HepG2 (cell line): ENCODE results near the gene TH. TPM values are rescaled to one million over a fixed set of nuclear protein-coding genes. Genes with fewer than 3 reads are reported as not detected.
A peak's percentile ranks its signal among the peaks of the same experiment; 100 is the strongest.

Experiments
- DPF2 ChIP-seq: sonication (generic); formaldehyde crosslinking; IDR thresholded peaks from 2 replicates; pipeline ENCODE4 v1.4.0; 2020; ENCODE audit warnings: mild to moderate bottlenecking, low read depth, missing genetic modification reagents, borderline replicate concordance
- ELF3 ChIP-seq: IDR thresholded peaks from 2 replicates; pipeline ENCODE4 v1.6.1; 2016; ENCODE audit warnings: missing genetic modification reagents, missing compliant biosample characterization
- GATAD2A ChIP-seq: IDR thresholded peaks from 2 replicates; pipeline ENCODE4 v1.6.1; 2016
- GFI1 ChIP-seq: sonication (generic); formaldehyde crosslinking; IDR thresholded peaks from 2 replicates; pipeline ENCODE4 v1.5.0; 2020; ENCODE audit warnings: missing genetic modification reagents, mild to moderate bottlenecking, borderline replicate concordance
- HNRNPL ChIP-seq: fragments of 200-400 bp; formaldehyde crosslinking; IDR thresholded peaks from 2 replicates; pipeline ENCODE4 v1.6.1; 2017; ENCODE audit warnings: mild to moderate bottlenecking, low read depth, low read length
- KLF9 ChIP-seq: IDR thresholded peaks from 2 replicates; pipeline ENCODE4 v1.6.1; 2016; ENCODE audit warnings: low read depth
- NBN ChIP-seq: fragments of 450-650 bp; conservative IDR thresholded peaks from 2 replicates; pipeline ENCODE4 v1.6.1; 2017
- NR2C2 ChIP-seq: sonication (generic); formaldehyde crosslinking; IDR thresholded peaks from 2 replicates; pipeline ENCODE4 v1.4.0; 2020; ENCODE audit warnings: missing genetic modification reagents, mild to moderate bottlenecking, moderate library complexity, borderline replicate concordance
- RELA ChIP-seq: sonication (generic); formaldehyde crosslinking; IDR thresholded peaks from 2 replicates; pipeline ENCODE4 v1.4.0; 2020; ENCODE audit warnings: missing genetic modification reagents
- SP2 ChIP-seq: sonication (generic); formaldehyde crosslinking; IDR thresholded peaks from 2 replicates; pipeline ENCODE4 v1.5.1; 2020; ENCODE audit warnings: mild to moderate bottlenecking, missing genetic modification reagents
- STAG1 ChIP-seq: sonication (generic); formaldehyde crosslinking; IDR thresholded peaks from 2 replicates; pipeline ENCODE4 v1.4.0; 2020; ENCODE audit warnings: missing genetic modification reagents
- STAT6 ChIP-seq: sonication (generic); formaldehyde crosslinking; IDR thresholded peaks from 2 replicates; pipeline ENCODE4 v1.4.0; 2020; ENCODE audit warnings: missing genetic modification reagents, mild to moderate bottlenecking, borderline replicate concordance
- ZFP41 ChIP-seq: sonication (generic); formaldehyde crosslinking; IDR thresholded peaks from 2 replicates; pipeline ENCODE4 v1.4.0; 2020; ENCODE audit warnings: mild to moderate bottlenecking, missing genetic modification reagents, borderline replicate concordance
- ZNF263 ChIP-seq: sonication (generic); formaldehyde crosslinking; IDR thresholded peaks from 2 replicates; pipeline ENCODE4 v1.4.0; 2020; ENCODE audit warnings: missing genetic modification reagents
- ZNF644 ChIP-seq: IDR thresholded peaks from 2 replicates; pipeline ENCODE4 v1.6.1; 2016; ENCODE audit warnings: low read depth
- ZNF766 ChIP-seq: sonication (generic); formaldehyde crosslinking; IDR thresholded peaks from 2 replicates; pipeline ENCODE4 v1.5.0; 2020; ENCODE audit warnings: missing genetic modification reagents, borderline replicate concordance
- ZNF788 ChIP-seq: sonication (generic); formaldehyde crosslinking; IDR thresholded peaks from 2 replicates; pipeline ENCODE4 v1.5.0; 2020; ENCODE audit warnings: mild to moderate bottlenecking, missing genetic modification reagents, borderline replicate concordance
- polyA plus RNA-seq, 8 experiments: library from polyadenylated mRNA; depleted of rRNA in 3 of 8; stranded (reverse) in 7 of 8; unstranded in 1 of 8; fragments of >200 nt; fragmentation: Illumina TruSeq in 4 of 8; extraction: Trizol in 4 of 8; gene quantifications; 2 replicates each; pipeline versions ENCODE4 v1.2.1 to v1.2.3, GENCODE V29; 2011 to 2016; ENCODE audit warnings: low read depth in 4 of 8, missing spikeins in 1 of 8, mixed read lengths in 1 of 8; ENCODE audit not compliant: insufficient read depth in 1 of 8
- total RNA-seq, 5 experiments: library from RNA; depleted of rRNA; stranded (reverse); fragments of >200 nt; fragmentation: Illumina TruSeq; extraction: Trizol; gene quantifications; 2 replicates each; pipeline ENCODE4 v1.2.3, GENCODE V29; 2016; ENCODE audit warnings: low read depth in 1 of 5
- TF ChIP-seq, protein P1 (sequence below): sonication (generic); formaldehyde crosslinking; IDR thresholded peaks from 2 replicates; pipeline ENCODE4 v1.4.0; 2020; ENCODE audit warnings: missing genetic modification reagents, borderline replicate concordance
- TF ChIP-seq, protein P2 (sequence below): sonication (generic); formaldehyde crosslinking; IDR thresholded peaks from 2 replicates; pipeline ENCODE4 v1.4.0; 2020; ENCODE audit warnings: missing genetic modification reagents, mild to moderate bottlenecking, borderline replicate concordance
- TF ChIP-seq, protein P3 (sequence below): sonication (generic); formaldehyde crosslinking; IDR thresholded peaks from 2 replicates; pipeline ENCODE4 v1.5.1; 2020; ENCODE audit warnings: mild to moderate bottlenecking, missing genetic modification reagents, borderline replicate concordance

The TH gene
- total and polyA plus RNA-seq, 2 of the 13 experiments (the other 11 are each of a cell fraction or from before 2014, with no cell fraction given) = 0.36 TPM; not detected in 1

DNA sequence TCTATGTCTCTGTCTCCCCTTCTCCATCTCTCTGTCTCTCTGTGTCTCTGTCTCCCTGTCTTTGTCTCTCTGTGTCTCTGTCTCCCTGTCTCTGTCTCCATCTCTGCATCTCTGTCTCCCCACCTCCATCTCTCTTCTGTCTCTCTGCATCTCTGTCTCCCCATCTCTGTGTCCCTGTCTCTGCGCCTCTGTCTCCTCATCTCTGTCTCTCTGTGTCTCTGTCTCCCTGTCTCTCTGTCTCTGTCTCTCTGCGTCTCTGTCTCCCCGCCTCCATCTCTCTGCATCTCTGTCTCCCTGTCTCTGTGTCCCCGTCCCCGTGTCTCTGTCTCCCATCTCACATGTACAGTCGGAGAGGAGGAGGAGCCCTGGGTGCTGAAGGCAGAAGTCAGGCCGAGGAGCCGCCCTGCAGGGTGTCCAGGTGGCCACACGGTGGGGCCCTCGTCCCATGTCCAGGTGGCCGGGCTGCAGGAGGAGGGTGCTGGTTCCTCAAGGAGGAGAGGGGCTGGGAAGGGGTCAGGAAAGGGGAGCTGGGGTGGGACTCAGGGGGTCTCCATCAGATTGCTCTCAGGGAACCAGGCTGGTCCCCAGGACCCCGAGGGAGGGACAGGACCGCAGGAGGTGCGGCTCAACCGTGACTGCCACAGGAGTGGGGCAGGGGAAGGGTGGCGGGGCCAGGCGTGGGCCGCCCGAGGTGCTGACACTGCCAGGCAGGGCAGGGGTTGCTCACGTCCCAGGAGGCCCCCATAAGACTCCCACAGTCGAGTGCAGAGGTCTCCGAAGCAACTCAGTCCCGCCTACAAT lies 25.6 kb upstream of the TH start (continued):
- TF ChIP-seq, protein P1, sequence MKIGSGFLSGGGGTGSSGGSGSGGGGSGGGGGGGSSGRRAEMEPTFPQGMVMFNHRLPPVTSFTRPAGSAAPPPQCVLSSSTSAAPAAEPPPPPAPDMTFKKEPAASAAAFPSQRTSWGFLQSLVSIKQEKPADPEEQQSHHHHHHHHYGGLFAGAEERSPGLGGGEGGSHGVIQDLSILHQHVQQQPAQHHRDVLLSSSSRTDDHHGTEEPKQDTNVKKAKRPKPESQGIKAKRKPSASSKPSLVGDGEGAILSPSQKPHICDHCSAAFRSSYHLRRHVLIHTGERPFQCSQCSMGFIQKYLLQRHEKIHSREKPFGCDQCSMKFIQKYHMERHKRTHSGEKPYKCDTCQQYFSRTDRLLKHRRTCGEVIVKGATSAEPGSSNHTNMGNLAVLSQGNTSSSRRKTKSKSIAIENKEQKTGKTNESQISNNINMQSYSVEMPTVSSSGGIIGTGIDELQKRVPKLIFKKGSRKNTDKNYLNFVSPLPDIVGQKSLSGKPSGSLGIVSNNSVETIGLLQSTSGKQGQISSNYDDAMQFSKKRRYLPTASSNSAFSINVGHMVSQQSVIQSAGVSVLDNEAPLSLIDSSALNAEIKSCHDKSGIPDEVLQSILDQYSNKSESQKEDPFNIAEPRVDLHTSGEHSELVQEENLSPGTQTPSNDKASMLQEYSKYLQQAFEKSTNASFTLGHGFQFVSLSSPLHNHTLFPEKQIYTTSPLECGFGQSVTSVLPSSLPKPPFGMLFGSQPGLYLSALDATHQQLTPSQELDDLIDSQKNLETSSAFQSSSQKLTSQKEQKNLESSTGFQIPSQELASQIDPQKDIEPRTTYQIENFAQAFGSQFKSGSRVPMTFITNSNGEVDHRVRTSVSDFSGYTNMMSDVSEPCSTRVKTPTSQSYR = 0 out of 2 replicates have a peak, but pooled peaks have one; percentile 22
- TF ChIP-seq ZNF766 (CRISPR knock-in tag) (no peak), ZFP41 (CRISPR knock-in tag) (no peak), ZNF644 (no peak), RELA (no peak), GFI1 (CRISPR knock-in tag) (no peak), KLF9 (CRISPR knock-in tag) (no peak), GATAD2A (CRISPR knock-in tag) (0 out of 2 replicates have a peak, but pooled peaks have one; percentile 48), NR2C2 (CRISPR knock-in tag) (no peak), STAT6 (CRISPR knock-in tag) (no peak), ELF3 (CRISPR knock-in tag) (0 out of 2 replicates have a peak, but pooled peaks have one; percentile 36), HNRNPL (no peak), NBN (no peak), STAG1 (CRISPR knock-in tag) (peak; percentile 96), ZNF263 (peak; percentile 71), SP2 (CRISPR knock-in tag) (no peak), DPF2 (no peak), ZNF788 (CRISPR knock-in tag) (peak; percentile 62; the same call in 1 of the 2 replicates)
- TF ChIP-seq, protein P2, sequence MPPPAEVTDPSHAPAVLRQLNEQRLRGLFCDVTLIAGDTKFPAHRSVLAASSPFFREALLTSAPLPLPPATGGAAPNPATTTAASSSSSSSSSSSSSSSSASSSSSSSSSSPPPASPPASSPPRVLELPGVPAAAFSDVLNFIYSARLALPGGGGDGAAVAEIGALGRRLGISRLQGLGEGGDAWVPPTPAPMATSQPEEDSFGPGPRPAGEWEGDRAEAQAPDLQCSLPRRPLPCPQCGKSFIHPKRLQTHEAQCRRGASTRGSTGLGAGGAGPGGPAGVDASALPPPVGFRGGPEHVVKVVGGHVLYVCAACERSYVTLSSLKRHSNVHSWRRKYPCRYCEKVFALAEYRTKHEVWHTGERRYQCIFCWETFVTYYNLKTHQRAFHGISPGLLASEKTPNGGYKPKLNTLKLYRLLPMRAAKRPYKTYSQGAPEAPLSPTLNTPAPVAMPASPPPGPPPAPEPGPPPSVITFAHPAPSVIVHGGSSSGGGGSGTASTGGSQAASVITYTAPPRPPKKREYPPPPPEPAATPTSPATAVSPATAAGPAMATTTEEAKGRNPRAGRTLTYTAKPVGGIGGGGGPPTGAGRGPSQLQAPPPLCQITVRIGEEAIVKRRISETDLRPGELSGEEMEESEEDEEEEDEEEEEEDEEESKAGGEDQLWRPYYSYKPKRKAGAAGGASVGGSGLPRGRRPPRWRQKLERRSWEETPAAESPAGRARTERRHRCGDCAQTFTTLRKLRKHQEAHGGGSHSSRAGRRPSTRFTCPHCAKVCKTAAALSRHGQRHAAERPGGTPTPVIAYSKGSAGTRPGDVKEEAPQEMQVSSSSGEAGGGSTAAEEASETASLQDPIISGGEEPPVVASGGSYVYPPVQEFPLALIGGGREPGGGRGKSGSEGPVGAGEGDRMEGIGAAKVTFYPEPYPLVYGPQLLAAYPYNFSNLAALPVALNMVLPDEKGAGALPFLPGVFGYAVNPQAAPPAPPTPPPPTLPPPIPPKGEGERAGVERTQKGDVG (CRISPR knock-in tag) = no peak
- TF ChIP-seq, protein P3, sequence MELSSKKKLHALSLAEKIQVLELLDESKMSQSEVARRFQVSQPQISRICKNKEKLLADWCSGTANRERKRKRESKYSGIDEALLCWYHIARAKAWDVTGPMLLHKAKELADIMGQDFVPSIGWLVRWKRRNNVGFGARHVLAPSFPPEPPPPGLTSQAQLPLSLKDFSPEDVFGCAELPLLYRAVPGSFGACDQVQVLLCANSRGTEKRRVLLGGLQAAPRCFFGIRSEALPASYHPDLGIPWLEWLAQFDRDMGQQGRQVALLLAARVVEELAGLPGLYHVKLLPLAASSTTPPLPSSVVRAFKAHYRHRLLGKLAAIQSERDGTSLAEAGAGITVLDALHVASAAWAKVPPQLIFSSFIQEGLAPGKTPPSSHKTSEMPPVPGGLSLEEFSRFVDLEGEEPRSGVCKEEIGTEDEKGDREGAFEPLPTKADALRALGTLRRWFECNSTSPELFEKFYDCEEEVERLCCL (CRISPR knock-in tag) = no peak
